HG03460 (cell line): ENCODE data around the gene EFCAB9.

Experiments
- ATAC-seq: cut with Tn5 transposase; IDR thresholded peaks from one replicate; pipeline ENCODE4 v1.9.1; 2021; ENCODE audit not compliant: unreplicated experiment

The EFCAB9 gene

DNA sequence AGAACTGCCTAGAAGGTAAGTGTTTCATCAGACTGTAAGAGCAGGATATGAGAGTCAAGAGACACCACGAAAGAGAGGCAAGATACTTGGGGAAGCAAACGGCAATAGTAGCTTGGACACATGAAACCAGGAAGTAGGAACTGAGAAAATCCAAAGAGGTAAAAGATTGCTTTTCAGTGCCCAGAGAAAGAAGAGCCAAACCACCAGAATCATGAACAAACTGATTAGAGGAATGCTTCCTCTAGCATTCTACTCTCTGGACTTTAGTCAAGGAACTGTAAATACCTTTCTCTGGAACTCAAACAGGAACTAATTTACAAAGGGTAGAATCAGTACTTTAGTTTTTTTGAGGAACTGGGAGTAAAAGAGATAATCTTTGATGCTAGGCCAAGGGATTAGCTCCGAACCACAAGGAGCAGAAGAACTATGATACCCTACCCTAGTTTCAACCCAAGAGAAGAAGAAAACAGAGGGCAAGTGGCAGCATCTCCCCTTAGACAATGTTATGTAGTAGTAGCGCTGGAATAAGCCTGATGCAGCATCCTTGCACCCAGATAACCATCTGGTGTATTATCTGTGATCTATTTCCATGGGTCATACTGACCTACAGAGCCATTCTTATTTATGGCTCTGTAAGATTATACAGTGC lies 41.3 kb downstream of the EFCAB9 start:
- ATAC-seq = peak; percentile 74

DNA sequence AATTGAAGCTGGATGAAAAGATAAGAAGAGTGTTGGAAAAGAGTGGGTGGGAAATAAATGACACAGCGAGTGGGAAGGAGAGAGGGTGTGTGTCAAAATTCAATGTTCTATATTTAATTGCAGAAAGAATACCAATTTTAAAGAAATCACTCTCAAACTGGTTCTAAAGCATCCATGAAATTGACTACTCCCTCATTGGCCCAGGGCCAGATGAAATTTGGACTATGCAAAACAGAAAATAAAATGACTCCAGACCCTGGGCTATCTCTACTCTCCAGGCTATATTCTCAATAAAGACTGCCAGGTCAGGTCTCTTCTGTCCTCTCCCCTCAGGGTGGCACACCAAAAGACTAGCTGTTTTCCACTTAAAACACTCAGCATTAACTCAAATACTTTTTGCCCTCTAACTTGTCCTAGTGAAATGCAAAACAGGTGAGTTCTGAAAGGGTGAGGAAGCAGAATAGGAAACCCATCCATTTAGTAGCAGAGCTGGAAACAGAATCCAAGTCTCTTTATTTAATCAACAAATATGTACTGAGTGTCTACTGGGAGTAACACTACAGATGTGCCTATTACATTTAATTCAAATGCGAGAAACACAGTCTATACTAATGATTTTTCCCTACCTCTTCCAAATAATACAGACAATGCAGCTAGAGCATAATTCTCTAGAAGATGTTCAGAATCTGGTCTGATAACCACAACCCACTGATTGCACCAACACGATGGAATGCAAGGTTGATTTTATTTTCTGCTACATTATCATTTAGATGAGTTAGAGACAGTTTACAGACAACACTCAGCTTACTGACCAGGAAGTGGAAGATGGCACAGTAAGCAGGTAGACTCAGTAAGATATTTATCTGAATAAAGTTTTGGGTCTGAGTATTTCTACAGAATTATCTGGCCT lies 42.1 kb downstream of the EFCAB9 start:
- no peak for ATAC-seq

DNA sequence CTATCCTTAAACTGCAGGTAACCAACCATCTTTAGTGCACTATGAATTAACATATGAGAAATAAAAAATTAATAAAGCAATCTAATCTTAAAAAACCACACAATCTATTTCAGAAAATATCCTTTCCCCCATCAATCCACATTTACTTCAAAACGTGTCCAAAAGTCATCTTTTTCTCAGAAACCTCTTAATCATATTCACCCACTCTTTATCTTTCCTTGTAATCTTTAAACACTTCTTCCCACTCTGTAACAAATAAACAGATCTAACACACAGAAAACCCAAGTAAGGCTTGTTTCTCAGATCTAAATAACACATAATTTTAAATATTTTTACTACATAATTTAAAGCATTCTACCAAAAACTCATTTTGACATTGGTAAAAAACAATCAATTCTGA lies 44.4 kb downstream of the EFCAB9 start:
- ATAC-seq = no peak

DNA sequence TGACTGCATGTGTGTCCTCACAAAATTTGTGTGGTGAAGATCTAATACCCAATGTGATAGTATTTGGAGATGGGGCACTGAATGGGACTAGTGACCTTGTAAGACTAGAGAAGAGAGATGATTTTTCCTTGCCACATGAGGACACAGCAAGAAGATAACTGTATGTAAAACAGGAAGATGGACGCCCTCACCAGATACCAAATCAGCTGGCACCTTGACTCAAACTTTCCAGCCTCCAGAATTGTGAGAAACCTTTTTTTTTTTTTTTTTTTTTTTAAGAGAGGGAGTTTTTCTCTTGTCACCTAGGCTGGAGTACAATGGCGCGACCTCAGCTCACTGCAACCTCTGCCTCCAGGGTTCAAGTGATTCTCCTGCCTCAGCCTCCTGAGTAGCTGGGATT lies 49.3 kb downstream of the EFCAB9 start:
- ATAC-seq = no peak

DNA sequence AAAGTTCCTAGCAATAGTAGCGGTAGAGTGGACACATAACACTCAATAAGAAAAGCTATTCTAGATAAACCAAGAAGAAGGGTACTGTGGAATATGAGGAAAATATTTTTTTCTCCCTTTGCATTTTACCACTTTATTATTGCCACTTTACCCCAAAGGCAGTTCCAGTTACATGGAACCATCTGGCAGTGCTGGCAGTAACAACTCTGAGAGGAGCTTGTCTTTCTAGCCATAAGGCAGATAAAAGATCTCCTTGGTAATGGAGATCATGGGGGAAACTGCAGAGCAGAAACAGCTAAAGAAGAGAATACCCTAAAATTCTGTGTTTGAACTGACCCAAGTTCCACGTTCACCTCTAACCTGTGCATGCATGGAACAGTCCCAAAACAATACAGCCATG lies 51.1 kb downstream of the EFCAB9 start:
- ATAC-seq = no peak

DNA sequence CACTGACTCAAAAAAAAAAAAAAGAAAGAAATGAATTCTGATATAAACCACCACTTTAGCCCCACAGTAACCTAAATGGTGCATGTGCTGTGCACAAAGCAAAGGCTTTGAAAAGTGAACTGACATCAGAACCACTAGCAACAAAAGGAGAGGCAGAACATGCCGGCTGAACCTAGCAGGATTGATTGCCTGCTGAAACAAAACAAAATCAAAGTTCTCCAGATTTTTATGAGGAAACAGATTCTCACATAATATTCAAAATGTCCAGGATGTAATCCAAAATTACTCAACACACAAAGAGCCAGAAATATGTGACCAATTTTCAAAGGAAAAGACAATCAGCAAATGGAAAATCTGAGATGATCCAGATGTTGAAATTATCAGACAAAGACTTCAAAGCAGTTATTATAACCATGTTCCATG lies 51.7 kb downstream of the EFCAB9 start:
- no peak for ATAC-seq

DNA sequence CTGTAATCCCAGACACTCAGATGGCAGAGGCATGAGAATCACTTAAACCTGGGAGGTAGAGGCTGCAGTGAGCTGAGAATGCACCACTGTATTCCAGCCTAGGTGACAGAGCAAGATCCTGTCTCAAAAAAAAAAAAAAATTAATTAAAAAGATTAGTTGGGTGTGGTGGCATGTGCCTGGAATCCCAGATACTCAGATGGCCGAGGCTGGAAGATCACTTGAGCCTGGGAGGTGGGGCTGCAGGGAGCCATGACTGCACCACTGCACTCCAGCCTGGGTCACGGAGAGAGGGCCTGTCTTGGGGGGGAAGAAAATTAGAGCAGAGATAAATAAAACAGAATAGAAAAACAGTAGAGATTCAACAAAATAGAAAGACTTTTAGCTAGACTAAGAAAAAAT lies 54.7 kb downstream of the EFCAB9 start:
- ATAC-seq = no peak

DNA sequence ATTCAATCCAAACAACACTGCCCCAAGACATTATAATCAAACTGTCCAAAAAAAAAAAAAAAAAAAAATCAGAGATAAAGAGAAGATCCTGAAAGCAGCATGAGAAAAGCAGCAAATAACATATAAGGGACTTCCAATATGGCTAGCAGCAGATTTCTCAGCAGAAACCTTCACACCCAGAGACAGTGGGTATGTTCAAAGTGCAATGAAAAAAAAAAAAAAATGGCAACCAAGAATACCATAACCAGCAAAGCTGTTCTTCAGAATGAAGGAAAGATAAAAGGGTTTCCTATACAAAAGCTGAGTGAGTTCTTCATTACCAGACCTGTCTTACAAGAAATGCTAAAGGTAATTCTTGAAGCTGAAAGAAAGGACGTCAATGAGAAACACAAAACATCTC lies 57.4 kb downstream of the EFCAB9 start:
- no peak for ATAC-seq

DNA sequence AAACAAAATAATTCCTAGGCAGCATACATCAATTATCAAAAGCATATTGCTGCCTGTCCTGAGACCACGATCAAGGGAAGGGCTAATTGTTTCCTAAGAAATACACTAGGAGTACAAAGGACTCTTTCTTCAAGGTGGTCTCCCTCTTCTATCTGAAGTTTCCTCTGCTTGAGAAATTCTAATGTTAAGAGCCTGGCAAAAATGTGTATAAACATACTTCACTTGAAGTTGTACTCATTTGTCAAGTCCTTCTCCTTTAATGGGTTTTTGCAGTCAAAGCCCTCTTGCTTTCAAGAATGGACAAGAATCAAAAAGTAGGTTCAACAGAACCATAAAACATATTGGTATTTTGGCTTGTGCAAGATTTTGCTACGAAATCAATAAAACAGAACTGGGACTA lies 58.5 kb downstream of the EFCAB9 start:
- no peak for ATAC-seq
